Mesothelial cell of epicardium (in vitro differentiated cells): Measurements from ENCODE around the gene CXorf65. TPM values are rescaled to one million over a fixed set of nuclear protein-coding genes. Genes with fewer than 3 reads are reported as not detected.

Source experiments
- DNase-seq, 2 experiments: peaks; one replicate each; pipeline ENCODE4 v3.0.0; 2021; ENCODE audit warnings: low spot score in 2 of 2; ENCODE audit not compliant: unreplicated experiment in 2 of 2
- H3K27ac Mint-ChIP-seq: 2 replicates; pipeline ENCODE4 v1.8.0; 2021; ENCODE audit warnings: mixed read lengths
- H3K27me3 Mint-ChIP-seq: 2 replicates; pipeline ENCODE4 v1.8.0; 2021; ENCODE audit warnings: low read depth, mixed read lengths
- H3K36me3 Mint-ChIP-seq: 2 replicates; pipeline ENCODE4 v1.8.0; 2021; ENCODE audit warnings: mixed read lengths
- H3K4me1 Mint-ChIP-seq: 2 replicates; pipeline ENCODE4 v1.8.0; 2021; ENCODE audit warnings: mixed read lengths
- H3K4me3 Mint-ChIP-seq: 2 replicates; pipeline ENCODE4 v1.8.0; 2021; ENCODE audit warnings: mild to moderate bottlenecking, moderate library complexity, mixed read lengths
- H3K9me3 Mint-ChIP-seq: 2 replicates; pipeline ENCODE4 v1.8.0; 2021; ENCODE audit warnings: mixed read lengths
- total RNA-seq: library from RNA; stranded (reverse); gene quantifications from 3 replicates; pipeline ENCODE4 v1.2.1, GENCODE V29; 2021
- TF ChIP-seq, protein P1 (sequence below): fragments of 200-600 bp; sonication (generic); IDR thresholded peaks from one replicate; pipeline ENCODE4 v1.5.0; 2021; ENCODE audit warnings: antibody characterized with exemption; ENCODE audit not compliant: unreplicated experiment

Gene CXorf65
- total RNA-seq, 1 donor from 2014 or later, result not detected

DNA sequence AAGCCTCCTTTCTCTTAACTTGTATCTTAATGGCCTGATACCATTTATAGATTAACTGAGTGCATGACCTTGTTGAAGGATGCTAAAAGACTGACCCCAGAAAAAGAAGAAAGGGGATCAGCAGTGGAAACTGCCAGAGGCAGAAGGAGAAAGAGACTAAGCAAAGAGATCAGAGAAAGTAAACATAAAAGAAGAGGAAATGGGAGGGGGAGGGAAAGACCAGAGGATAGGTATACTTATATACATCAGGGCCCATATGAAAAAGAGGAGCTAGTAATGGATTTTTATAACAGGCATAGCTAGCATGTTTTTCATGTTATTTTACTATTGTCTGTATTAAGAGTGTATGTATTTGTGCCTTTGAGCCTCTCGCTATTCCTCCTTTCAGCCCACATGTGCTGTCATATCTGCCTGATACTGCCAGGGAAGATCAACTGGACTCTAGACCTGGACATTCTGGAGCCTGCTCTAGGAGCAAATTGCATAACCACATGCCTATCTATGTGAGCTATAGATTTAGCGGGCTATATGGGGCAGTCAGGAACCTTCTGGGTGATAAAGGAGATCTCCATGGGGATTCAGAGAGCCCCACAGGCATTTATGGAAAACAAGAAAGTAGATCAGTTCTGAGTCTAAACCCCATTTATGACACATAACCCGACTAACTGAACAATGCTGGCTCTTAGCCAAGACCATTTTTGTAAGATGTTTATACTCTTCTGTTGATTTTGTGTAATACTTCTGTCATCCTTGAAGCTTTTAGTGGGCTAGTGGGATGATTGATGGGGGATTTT lies 25.0 kb downstream of the CXorf65 start:
- no peaks in the 10 kb centered on the region for H3K27me3 Mint-ChIP-seq
- peaks cover 10% of the 10 kb centered on the region for H3K4me1 Mint-ChIP-seq
- H3K27ac Mint-ChIP-seq, result peak overlapping the region; percentile 66
- H3K36me3 Mint-ChIP-seq, result no peaks in the 10 kb centered on the region
- H3K9me3 Mint-ChIP-seq, result peaks cover 17% of the 10 kb centered on the region
- TF ChIP-seq, protein P1, sequence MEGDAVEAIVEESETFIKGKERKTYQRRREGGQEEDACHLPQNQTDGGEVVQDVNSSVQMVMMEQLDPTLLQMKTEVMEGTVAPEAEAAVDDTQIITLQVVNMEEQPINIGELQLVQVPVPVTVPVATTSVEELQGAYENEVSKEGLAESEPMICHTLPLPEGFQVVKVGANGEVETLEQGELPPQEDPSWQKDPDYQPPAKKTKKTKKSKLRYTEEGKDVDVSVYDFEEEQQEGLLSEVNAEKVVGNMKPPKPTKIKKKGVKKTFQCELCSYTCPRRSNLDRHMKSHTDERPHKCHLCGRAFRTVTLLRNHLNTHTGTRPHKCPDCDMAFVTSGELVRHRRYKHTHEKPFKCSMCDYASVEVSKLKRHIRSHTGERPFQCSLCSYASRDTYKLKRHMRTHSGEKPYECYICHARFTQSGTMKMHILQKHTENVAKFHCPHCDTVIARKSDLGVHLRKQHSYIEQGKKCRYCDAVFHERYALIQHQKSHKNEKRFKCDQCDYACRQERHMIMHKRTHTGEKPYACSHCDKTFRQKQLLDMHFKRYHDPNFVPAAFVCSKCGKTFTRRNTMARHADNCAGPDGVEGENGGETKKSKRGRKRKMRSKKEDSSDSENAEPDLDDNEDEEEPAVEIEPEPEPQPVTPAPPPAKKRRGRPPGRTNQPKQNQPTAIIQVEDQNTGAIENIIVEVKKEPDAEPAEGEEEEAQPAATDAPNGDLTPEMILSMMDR, result no peak
- DNase-seq, result no peak
- no peak overlapping the region for H3K4me3 Mint-ChIP-seq

DNA sequence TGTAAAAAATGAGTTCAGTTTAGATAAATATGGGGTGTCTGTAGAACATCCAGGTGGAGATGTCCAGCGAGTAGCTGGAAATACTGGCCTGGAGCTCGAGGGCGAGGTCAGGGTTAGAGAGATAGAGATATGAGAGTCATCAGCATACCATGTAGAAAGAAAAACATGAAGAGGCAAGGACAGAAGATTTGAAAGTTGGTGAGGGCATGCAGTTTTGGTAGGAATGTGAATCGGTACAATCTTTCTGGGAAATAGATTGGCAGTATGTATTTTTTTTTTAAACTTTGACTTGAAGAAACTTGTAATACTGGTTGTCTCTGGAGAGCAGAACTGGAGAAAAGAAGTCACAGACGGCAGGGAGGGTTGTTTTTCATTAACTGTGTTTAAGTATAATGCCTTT lies 36.0 kb downstream of the CXorf65 start:
- DNase-seq, result no peak
- TF ChIP-seq, protein P1, result no peak
- Mint-ChIP-seq H3K27me3 (no peaks in the 10 kb centered on the region), H3K4me1 (peaks cover 18% of the 10 kb centered on the region), H3K27ac (peak overlapping the region; percentile 21), H3K36me3 (peaks cover 2% of the 10 kb centered on the region), H3K9me3 (peaks cover 18% of the 10 kb centered on the region), H3K4me3 (no peak overlapping the region)

DNA sequence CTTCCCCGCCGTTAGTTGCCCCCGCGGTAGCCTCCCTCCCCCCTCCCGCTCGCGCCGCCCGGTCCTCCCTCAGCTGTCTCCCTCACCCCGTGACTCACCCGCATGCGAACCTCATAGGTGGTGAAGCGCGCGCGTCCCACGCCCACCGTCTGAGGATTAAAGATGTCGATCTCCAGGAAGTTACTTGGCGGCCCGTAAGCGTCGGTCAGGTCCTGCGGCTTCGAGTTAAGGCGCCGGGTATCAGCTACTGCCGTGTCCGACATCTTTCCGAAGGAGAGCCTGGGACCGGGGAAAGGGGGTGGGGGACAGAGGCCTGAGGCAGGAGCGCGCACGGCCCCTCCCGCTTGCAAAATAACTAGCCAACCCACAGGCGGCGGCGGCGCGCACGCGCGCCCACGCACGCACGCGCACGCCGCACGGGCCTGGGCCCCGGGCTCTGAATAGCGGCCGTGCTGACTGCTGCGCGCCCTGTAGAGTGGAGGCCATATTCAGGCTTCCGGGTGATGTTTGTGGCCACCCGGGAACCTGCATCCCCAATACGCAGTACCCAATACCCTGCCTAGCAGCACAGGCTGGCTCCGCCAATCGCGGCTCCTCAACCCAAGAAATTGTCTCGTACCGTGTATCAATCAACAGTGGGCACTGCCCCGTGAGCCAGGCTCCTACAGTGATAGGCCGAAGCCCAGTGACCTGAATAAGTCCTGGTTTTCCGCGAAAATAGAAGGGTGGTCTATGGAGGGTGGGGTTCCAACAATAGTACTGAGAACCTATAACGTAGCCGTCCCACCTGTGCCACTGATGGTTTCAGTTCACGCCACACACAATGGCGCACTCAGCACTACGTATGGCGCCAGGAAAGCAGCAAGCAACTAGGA lies 38.3 kb downstream of the CXorf65 start, which contains the start of gene SNX12:
TSS of gene SNX12 (minus strand) at position 291 of the 875 bp plus-strand sequence. CDS start at position 263, 28 bp downstream.
- Mint-ChIP-seq H3K27me3 (no peaks in the 10 kb centered on the region), H3K36me3 (peaks cover 2% of the 10 kb centered on the region), H3K4me3 (peak within 1 kb of the TSS; percentile 83), H3K27ac (peak within 1 kb of the TSS; percentile 90), H3K9me3 (peaks cover 17% of the 10 kb centered on the region), H3K4me1 (peaks cover 18% of the 10 kb centered on the region)
- DNase-seq, result peak; percentile 59 to 81
- TF ChIP-seq, protein P1, result no peak

DNA sequence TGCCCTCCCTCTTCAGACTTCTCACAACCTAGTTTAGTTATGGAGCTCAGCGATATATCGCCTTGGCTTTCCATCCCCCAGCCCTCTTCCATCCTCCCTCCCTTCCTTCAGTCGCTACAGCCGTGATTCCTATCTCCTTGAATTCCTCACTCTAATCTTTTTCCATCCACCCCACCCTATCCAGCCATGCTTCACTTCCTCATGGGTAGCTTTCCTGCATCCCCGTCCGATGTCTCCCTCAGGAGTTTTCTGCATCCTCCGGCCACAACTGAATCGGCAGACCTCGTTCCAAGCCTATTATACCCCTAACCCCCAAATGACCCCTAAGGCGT lies 38.9 kb downstream of the CXorf65 start:
- peaks cover 19% of the 10 kb centered on the region for H3K9me3 Mint-ChIP-seq
- H3K4me1 Mint-ChIP-seq, result peaks cover 18% of the 10 kb centered on the region
- H3K36me3 Mint-ChIP-seq, result peaks cover 5% of the 10 kb centered on the region
- TF ChIP-seq, protein P1, result no peak
- peak overlapping the region; percentile 83 for H3K4me3 Mint-ChIP-seq
- DNase-seq, result no peak
- no peaks in the 10 kb centered on the region for H3K27me3 Mint-ChIP-seq
- H3K27ac Mint-ChIP-seq, result peak overlapping the region; percentile 90

DNA sequence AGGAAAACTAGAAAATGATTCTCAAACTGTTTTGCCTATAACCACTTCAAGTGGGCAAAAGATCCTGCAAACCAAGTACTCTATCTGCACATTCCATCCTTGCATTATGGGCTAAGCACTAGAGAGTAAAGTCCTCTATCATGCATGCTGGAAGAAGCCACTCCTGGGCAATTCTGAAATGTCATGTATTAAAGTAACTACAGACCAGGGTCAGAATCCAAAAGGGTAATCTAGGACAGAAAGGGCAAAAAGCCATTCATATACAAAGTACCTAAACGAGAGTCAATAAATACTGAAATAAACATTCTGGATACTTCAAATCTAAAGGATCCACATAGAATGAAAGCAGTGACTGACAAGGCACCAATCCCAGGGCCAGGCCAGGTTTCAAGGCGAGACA lies 39.5 kb downstream of the CXorf65 start:
- Mint-ChIP-seq H3K36me3 (peaks cover 7% of the 10 kb centered on the region), H3K4me3 (peak overlapping the region; percentile 83), H3K27me3 (no peaks in the 10 kb centered on the region), H3K4me1 (peaks cover 18% of the 10 kb centered on the region), H3K27ac (peak overlapping the region; percentile 90), H3K9me3 (peaks cover 21% of the 10 kb centered on the region)
- no peak for DNase-seq
- TF ChIP-seq, protein P1, result no peak
